SK-N-MC (cell line): ENCODE data around the gene CEACAM5.

ENCODE experiments used
- EZH2 ChIP-seq: fragments of 200-600 bp; sonication (generic); IDR thresholded peaks from one replicate; pipeline ENCODE4 v1.6.1; 2017; ENCODE audit warnings: antibody characterized with exemption
- FOXP2 ChIP-seq: optimal IDR thresholded peaks from 2 replicates; pipeline ENCODE3; 2011; ENCODE audit warnings: mild to moderate bottlenecking, moderate library complexity; ENCODE audit not compliant: insufficient read depth; ENCODE audit errors: extremely low read length, control extremely low read depth
- POLR2AphosphoS5 ChIP-seq: IDR thresholded peaks from 2 replicates; pipeline ENCODE4 v1.6.1; 2012; ENCODE audit warnings: mild to moderate bottlenecking, low read depth, low read length, borderline replicate concordance

GRCh38 chr19:41690801-41691065 is 17.7 kb upstream of the CEACAM5 start:
- no peak for TF ChIP-seq POLR2AphosphoS5
- TF ChIP-seq EZH2 = no peak
- no peak for TF ChIP-seq FOXP2
